GM12872 (cell line): ENCODE results near the gene JPH2.

ENCODE experiments used
- TF ChIP-seq, protein P1 (sequence below): IDR thresholded peaks from 3 replicates; pipeline ENCODE4 v1.5.1; 2011; ENCODE audit warnings: low read depth, mild to moderate bottlenecking, low read length, moderate library complexity; ENCODE audit not compliant: insufficient read depth

JPH2 gene

DNA sequence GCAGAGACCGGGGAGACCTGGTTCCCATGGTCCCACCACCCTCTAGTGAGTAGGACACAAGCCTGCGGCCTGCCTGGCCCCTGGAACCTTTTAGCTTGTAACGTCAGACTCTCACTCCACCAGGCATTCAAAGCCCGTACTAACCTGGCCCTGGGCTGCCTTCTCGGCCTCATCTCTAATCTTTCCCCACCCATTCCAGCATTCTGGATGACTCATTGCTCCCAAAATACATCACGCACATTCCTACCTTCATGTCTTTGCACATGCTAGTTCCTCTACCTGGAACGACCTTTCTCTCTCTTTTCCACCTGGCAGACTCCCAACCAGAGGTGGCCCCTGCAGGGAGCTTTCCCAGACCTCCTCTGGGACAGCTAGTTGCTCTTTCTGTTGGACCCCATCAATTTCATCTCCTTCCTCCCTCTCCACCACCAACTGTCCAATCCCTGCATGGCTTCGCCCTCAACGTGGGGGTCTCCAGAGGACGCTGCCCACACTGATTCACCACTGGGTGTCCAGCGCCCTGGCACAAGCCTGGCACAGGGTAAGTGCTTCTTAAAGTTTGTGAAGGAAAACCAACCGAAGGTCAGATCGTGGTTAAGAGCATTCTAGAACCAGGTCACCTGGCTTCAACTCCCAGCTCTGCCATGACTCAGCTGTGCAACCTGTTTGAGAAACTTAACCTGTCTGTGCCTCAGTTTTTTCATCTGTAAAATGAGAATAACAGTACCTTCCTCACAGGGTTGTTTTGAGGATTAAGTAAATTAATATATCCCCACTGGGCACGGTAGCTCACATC lies 35.2 kb downstream of the JPH2 start:
- TF ChIP-seq, protein P1, sequence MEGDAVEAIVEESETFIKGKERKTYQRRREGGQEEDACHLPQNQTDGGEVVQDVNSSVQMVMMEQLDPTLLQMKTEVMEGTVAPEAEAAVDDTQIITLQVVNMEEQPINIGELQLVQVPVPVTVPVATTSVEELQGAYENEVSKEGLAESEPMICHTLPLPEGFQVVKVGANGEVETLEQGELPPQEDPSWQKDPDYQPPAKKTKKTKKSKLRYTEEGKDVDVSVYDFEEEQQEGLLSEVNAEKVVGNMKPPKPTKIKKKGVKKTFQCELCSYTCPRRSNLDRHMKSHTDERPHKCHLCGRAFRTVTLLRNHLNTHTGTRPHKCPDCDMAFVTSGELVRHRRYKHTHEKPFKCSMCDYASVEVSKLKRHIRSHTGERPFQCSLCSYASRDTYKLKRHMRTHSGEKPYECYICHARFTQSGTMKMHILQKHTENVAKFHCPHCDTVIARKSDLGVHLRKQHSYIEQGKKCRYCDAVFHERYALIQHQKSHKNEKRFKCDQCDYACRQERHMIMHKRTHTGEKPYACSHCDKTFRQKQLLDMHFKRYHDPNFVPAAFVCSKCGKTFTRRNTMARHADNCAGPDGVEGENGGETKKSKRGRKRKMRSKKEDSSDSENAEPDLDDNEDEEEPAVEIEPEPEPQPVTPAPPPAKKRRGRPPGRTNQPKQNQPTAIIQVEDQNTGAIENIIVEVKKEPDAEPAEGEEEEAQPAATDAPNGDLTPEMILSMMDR, result no peak

DNA sequence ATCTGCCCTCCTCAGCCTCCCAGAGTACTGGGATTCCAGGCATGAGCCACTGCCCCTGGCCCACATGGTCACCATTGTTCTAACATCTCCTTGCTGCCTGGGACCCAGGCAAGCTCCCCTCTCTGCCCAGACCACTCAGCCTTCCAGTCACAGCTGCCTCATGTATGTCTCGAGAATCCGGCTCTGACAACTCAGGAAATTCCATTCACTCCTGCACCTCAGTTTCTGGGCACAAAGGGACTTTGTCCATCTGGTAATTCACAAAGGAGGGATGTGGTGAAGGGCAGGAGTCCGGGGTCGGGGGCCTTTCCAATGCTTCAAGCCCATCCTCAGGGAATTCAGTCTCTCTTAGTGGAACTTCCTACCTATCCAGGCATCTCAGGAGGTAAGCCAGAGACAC lies 40.7 kb downstream of the JPH2 start:
- TF ChIP-seq, protein P1, result no peak

DNA sequence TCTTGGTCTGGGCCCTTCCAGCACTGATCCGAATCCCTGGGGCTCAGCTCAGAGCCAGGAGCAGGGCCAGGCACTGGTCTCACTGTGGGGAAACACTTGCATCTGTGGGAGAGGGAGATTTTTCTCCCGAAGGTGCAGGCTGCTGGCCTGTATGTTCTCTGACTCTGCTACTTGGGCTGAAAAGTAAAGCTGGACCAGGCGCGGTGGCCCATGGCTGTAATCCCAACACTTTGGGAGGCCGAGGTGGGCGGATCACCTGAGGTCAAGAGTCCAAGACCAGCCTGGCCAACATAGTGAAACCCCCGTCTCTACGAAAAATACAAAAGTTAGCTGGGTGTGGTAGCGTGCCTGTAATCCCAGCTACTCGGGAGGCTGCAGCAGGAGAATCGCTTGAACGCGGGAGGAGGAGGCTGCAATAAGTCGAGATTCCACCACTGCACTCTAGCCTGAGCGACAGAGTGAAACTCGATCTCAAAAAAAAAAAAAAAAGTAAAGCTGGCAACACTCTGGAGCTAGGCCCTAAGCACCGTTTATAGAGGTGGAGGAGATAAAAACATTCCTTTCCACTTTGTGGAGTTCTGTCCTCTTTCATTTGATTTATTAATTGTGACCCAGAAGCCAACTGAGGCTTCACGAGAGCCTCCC lies 41.7 kb downstream of the JPH2 start:
- TF ChIP-seq, protein P1, result no peak

DNA sequence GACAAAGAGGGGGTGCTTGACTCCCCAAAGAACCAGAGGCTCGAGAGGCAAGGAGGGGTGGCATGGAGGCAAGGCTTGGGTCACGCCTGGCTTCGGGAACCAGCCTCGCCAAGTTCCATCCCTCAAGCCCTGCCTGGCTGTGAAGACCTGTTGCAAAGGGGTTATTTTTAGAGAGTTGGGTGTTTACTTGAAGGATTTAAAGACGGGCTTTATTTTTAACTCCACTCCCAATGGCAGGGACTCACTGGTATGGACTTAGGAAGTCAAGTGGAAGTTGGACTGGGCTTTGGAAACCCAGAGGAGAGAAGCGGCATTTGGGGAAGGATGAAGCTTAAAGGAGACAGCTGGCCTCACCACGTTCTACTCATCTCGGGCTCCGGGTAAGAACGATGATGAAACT lies 43.1 kb downstream of the JPH2 start:
- TF ChIP-seq, protein P1, result no peak

DNA sequence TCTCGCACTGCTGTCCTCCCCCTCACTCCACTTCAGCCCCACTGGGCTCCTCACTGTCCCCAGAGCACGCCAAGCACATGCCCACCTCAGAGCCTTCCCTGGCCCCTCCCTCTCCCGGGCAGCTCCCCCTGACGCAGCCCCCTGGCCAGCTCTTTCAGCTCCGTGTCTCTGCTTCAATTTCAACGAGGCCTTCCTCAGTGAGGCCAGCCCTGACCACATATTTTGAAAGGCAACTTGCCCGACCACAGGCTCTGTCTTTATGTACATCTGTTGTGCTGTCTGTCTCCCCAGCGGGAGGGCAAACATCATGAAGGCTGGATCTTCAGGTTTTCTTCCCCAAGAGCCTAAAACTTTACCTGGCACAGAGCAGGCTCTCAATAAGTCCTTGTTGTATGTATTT lies 44.6 kb downstream of the JPH2 start:
- TF ChIP-seq, protein P1, result no peak

DNA sequence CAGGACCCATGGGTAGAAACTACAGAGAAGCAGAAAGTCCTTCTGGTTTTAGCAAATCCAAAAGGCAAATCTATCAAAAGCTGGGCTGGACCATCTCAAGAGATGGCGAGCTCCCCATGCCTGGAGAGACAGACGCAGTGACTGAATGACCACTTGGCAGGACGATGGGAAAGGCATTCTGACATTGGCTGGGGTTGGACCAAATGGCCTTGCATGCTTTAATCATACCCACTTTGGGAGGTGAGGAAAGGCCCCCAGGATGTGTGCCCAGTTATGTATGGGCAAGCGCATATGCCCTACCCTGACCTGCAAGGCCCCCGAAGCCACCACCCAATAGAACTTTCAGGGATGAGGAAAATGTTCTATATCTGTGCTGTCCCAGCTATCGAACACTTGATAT lies 45.1 kb downstream of the JPH2 start:
- TF ChIP-seq, protein P1, result no peak

DNA sequence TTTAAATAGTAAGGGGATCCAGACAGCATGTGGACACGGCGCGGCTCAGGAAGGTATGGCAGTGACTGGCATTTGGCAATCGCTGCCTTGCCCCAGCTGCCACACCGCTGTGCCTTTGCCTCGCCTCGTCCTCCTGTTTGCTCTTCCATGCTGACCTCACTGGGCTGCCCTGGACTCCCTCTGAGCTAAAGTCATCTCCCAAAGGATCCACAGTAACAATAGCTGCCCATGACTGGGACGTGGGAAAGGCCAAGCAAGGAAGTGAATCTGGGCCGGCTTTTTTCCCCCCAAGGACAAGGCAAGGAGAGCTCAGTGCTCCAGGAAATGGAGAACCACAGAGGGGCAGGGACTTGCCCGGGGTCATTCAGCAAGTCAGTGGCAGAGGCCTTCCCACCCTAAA lies 48.1 kb downstream of the JPH2 start:
- TF ChIP-seq, protein P1, result no peak
